ENCODE measurements around the gene E2F4. TPM values are rescaled to one million over a fixed set of nuclear protein-coding genes. Genes with fewer than 3 reads are reported as not detected.

E2F4 gene
- total RNA-seq, 1 donor from 2014 or later, result 51.2 TPM

DNA sequence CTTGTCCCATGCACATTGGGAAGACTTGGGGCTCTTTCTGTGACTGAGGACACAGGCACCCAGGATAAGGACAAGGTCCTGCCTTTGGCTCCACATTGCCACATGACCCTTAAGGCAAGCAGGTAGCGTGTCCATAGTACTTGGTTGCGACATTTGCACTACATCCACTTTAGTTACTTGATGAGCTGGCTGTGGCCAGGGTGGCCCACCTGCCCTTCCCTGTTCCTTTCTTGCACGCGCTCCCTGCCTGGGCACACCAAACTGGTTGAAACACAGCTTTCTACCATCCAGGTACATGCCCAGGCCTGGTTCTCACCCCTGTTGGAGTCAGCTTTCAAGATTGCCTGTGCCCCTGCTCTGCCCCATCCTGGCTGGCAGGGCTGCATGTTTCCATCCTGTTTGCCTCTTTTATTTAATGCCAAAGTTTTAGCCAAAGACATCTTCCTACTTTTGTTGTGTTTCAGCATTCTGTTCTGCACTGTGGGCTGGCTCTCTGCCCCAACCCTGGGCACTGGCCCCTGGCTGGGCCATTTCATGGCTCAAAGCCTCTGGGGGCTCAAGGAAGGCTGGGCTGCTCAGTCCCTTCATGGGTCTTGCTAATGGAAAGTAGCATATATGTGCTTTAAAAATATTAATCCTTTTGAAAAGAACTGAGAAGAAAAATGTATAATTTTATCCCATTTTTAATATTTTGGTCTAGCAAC is 44.4 kb upstream of the E2F4 start:
- Histone ChIP-seq H3K4me1 (ENCODE audit: insufficient read depth, low read length) (peaks cover 2% of the 10 kb centered on the region), H3K9me3 (ENCODE audit: insufficient read depth, low read depth, low read length) (no peaks in the 10 kb centered on the region), H3K27ac (ENCODE audit: low read depth, low read length) (no peak overlapping the region), H4K20me1 (ENCODE audit: insufficient read depth, low read length) (peaks cover 23% of the 10 kb centered on the region), H3K4me2 (ENCODE audit: low read length) (no peak overlapping the region), H2AFZ (ENCODE audit: low read depth, low read length) (no peak overlapping the region), H3K27me3 (ENCODE audit: insufficient read depth, low read length) (no peaks in the 10 kb centered on the region), H3K36me3 (ENCODE audit: insufficient read depth, low read length) (peaks cover 33% of the 10 kb centered on the region), H3K4me3 (ENCODE audit: insufficient read depth, low read depth, low read length) (no peak overlapping the region), H3K9ac (ENCODE audit: low read length) (no peak overlapping the region), H3K79me2 (ENCODE audit: insufficient read depth, low read length) (no peaks in the 10 kb centered on the region)
- no peaks in the 10 kb centered on the region for H3K4me1 Mint-ChIP-seq (ENCODE audit: low read depth, unreplicated experiment)
- no peak for DNase-seq (ENCODE audit: low read depth)
- TF ChIP-seq, protein P1, sequence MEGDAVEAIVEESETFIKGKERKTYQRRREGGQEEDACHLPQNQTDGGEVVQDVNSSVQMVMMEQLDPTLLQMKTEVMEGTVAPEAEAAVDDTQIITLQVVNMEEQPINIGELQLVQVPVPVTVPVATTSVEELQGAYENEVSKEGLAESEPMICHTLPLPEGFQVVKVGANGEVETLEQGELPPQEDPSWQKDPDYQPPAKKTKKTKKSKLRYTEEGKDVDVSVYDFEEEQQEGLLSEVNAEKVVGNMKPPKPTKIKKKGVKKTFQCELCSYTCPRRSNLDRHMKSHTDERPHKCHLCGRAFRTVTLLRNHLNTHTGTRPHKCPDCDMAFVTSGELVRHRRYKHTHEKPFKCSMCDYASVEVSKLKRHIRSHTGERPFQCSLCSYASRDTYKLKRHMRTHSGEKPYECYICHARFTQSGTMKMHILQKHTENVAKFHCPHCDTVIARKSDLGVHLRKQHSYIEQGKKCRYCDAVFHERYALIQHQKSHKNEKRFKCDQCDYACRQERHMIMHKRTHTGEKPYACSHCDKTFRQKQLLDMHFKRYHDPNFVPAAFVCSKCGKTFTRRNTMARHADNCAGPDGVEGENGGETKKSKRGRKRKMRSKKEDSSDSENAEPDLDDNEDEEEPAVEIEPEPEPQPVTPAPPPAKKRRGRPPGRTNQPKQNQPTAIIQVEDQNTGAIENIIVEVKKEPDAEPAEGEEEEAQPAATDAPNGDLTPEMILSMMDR (IDR thresholded peaks at IDR 0.05; ENCODE audit: insufficient read depth, low read depth, low read length), result no peak
- TF ChIP-seq EZH2 (IDR thresholded peaks at IDR 0.05; ENCODE audit: insufficient read depth, low read length), result no peak
- H3K4me3 Mint-ChIP-seq (ENCODE audit: unreplicated experiment), result no peak overlapping the region
- no peaks in the 10 kb centered on the region for H3K9me3 Mint-ChIP-seq (ENCODE audit: unreplicated experiment)
- peaks cover 29% of the 10 kb centered on the region for H3K36me3 Mint-ChIP-seq (ENCODE audit: low read depth, unreplicated experiment)
- H3K27ac Mint-ChIP-seq (ENCODE audit: unreplicated experiment), result no peak overlapping the region
- H3K27me3 Mint-ChIP-seq (ENCODE audit: low read depth, unreplicated experiment), result peaks cover 13% of the 10 kb centered on the region
- FAIRE-seq, result no peak

DNA sequence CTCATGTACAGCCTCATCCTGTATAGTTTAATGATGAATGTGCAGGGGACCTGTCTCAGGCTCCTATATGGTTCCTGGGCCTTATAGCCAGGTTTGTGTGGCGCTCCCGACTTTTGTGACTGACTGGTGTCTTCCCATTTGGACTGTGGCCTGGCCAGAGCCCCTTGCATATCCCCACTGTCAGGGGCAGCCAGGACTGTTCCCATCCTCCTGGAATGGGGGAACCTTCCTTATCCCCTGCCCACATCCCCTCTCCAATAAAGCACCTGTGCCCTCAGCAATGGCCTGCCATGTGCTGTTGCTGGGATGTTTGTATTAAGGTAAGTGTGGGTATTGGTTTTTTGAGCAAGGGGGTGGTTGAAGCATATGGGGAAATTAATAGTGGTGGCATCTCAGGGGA is 43.7 kb upstream of the E2F4 start:
- TF ChIP-seq EZH2 (IDR thresholded peaks at IDR 0.05; ENCODE audit: insufficient read depth, low read length), result no peak
- TF ChIP-seq, protein P1 (IDR thresholded peaks at IDR 0.05; ENCODE audit: insufficient read depth, low read depth, low read length), result no peak
- Mint-ChIP-seq H3K4me1 (ENCODE audit: low read depth, unreplicated experiment) (no peaks in the 10 kb centered on the region), H3K4me3 (ENCODE audit: unreplicated experiment) (no peak overlapping the region), H3K27me3 (ENCODE audit: low read depth, unreplicated experiment) (peaks cover 19% of the 10 kb centered on the region), H3K9me3 (ENCODE audit: unreplicated experiment) (peaks cover 4% of the 10 kb centered on the region), H3K36me3 (ENCODE audit: low read depth, unreplicated experiment) (peaks cover 29% of the 10 kb centered on the region), H3K27ac (ENCODE audit: unreplicated experiment) (no peak overlapping the region)
- no peak overlapping the region for H2AFZ ChIP-seq (ENCODE audit: low read depth, low read length)
- no peaks in the 10 kb centered on the region for H3K79me2 ChIP-seq (ENCODE audit: insufficient read depth, low read length)
- no peak overlapping the region for H3K27ac ChIP-seq (ENCODE audit: low read depth, low read length)
- H3K9ac ChIP-seq (ENCODE audit: low read length), result no peak overlapping the region
- H3K4me3 ChIP-seq (ENCODE audit: insufficient read depth, low read depth, low read length), result no peak overlapping the region
- FAIRE-seq, result no peak
- no peaks in the 10 kb centered on the region for H3K9me3 ChIP-seq (ENCODE audit: insufficient read depth, low read depth, low read length)
- no peak overlapping the region for H3K4me2 ChIP-seq (ENCODE audit: low read length)
- H4K20me1 ChIP-seq (ENCODE audit: insufficient read depth, low read length), result peaks cover 23% of the 10 kb centered on the region
- no peak for DNase-seq (ENCODE audit: low read depth)
- peaks cover 31% of the 10 kb centered on the region for H3K36me3 ChIP-seq (ENCODE audit: insufficient read depth, low read length)
- H3K27me3 ChIP-seq (ENCODE audit: insufficient read depth, low read length), result peaks cover 2% of the 10 kb centered on the region
- peaks cover 2% of the 10 kb centered on the region for H3K4me1 ChIP-seq (ENCODE audit: insufficient read depth, low read length)

DNA sequence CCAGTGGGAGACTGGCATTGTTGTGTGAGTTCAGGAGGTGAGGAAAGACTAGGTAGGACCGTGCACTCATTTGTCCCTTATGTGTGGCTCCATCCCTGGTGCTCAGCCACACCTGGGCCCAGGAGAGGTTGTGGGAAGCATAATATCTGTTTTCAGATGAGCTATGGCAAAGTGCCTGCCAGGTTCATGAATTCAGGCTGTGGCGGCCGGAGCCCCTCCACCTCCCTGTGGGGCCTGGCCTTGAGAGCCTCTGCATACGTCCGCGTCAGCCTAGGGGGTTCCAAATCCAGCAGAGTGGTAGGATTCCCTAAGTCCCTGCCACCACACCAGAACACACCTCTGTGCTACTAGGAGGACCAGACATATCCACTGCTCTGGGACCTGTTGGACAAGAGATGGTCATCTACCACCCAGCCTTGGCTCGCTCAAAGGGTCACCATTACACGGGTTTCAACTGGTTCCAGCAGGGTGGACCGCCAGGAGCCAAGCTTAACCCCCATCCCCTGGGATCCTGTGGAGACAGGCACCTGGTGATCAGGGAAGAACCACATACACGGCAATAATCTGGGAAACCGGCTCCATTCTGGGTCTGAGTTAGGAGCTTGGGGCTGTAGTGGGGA is 43.2 kb upstream of the E2F4 start:
- Histone ChIP-seq H3K9ac (ENCODE audit: low read length) (no peak overlapping the region), H3K27ac (ENCODE audit: low read depth, low read length) (no peak overlapping the region), H2AFZ (ENCODE audit: low read depth, low read length) (no peak overlapping the region), H3K36me3 (ENCODE audit: insufficient read depth, low read length) (peaks cover 26% of the 10 kb centered on the region), H3K4me2 (ENCODE audit: low read length) (no peak overlapping the region), H3K79me2 (ENCODE audit: insufficient read depth, low read length) (no peaks in the 10 kb centered on the region), H3K27me3 (ENCODE audit: insufficient read depth, low read length) (peaks cover 5% of the 10 kb centered on the region), H4K20me1 (ENCODE audit: insufficient read depth, low read length) (peaks cover 23% of the 10 kb centered on the region), H3K4me1 (ENCODE audit: insufficient read depth, low read length) (peaks cover 2% of the 10 kb centered on the region), H3K9me3 (ENCODE audit: insufficient read depth, low read depth, low read length) (no peaks in the 10 kb centered on the region), H3K4me3 (ENCODE audit: insufficient read depth, low read depth, low read length) (no peak overlapping the region)
- H3K27me3 Mint-ChIP-seq (ENCODE audit: low read depth, unreplicated experiment), result peaks cover 23% of the 10 kb centered on the region
- DNase-seq (ENCODE audit: low read depth), result no peak
- H3K9me3 Mint-ChIP-seq (ENCODE audit: unreplicated experiment), result peaks cover 4% of the 10 kb centered on the region
- peak overlapping the region; percentile 41 for H3K27ac Mint-ChIP-seq (ENCODE audit: unreplicated experiment)
- peak overlapping the region; percentile 57 for H3K4me3 Mint-ChIP-seq (ENCODE audit: unreplicated experiment)
- peaks cover 25% of the 10 kb centered on the region for H3K36me3 Mint-ChIP-seq (ENCODE audit: low read depth, unreplicated experiment)
- FAIRE-seq, result no peak
- H3K4me1 Mint-ChIP-seq (ENCODE audit: low read depth, unreplicated experiment), result no peaks in the 10 kb centered on the region
- no peak for TF ChIP-seq EZH2 (IDR thresholded peaks at IDR 0.05; ENCODE audit: insufficient read depth, low read length)
- TF ChIP-seq, protein P1 (IDR thresholded peaks at IDR 0.05; ENCODE audit: insufficient read depth, low read depth, low read length), result no peak
